NCI-H345 (cell line): Measurements from ENCODE around the gene PIPOX.

Experiments used
- DNase-seq: peaks from one replicate; lab custom pipeline; 2025; lab: John Stamatoyannopoulos, UW

Gene PIPOX

DNA sequence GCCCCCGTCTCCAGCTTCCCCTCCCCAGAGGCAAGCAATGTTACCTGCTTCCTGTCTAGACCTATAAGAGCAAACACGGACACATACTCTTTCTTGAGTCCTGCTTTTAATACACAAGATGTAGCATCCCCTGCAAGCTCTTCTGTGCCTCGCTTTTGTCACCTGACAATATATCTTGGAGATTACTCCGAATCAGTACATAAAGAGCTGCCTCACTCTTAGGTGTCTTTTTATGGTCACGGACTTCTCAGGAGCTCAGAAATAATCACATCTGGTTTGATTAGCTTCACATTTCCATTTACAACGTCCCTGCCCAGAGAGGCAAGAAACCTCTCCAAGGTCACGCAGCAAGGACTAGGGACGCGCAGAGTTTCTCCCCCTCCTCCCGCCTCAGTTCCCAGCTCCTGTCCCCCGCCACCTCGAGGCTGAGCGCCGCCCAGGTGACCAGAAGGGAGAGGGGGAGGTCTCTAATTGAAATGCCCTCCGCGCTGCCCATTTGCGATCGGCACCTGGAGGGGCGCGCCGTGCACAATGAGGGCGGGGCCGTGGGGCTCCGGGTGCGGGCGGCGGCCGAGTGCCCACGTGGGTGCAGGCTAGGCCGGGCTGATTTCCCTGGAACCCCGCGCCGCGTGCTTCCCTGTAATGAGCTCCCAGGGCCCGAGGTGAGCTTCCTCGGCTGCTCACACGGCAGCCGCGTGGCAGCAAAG lies 23.3 kb upstream of the PIPOX start:
- DNase-seq, result no peak

DNA sequence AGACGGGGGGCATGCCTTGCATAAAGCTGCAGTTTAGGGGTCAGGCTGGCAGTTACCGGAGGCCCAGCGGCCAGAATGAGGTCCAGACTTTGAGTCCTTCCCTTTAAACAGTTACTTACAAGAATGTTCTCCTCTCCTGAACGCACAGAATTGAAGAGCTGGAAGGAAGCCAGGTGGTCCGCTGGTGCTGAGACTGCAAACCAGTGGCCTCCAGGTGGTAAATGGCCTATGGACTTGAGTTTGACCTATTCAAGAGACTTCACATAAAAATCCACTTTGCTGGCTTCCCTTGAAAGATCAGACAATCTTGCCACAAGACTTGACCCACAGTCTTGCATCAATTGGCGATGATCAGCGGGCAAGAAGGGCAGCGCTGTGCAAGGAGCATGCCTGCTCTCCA lies 22.4 kb upstream of the PIPOX start:
- no peak for DNase-seq

DNA sequence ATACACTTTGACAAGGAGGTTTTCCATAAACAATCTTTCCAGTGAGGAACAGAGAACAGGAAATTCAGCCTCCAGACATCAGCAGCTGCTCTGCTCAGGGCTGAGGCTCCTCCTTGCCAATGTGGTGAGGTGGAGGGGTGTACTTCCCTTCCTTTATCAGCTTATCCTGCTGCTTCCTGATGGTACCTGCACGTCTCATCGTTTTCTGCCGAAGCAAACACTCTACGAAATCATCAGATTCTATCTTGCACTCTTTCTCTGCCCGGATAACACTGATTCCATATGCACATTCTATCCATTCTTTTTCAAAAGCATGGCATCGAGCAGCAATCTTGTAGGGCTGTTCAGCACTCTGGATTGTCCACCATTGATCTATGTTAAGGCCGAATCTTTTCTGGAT lies 21.7 kb upstream of the PIPOX start:
- no peak for DNase-seq

DNA sequence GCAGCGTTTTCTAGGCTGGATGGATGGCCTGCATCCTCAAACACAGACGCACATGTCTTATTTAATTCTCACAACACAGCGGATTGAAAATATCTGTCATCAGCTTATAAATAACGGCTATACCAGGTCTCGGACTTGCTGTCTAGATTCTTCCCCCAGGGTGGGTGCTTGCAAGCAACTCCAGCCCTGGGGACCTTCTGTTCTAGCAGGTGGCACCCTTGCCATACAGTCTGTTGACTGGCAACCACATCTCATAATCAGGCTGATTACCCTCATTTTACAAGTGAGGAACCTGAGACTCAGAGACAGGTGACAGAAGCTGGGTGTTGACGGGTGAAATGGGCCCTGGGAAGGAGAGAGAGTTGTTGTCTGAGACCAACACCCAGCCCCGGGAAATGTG lies 20.9 kb upstream of the PIPOX start:
- no peak for DNase-seq

DNA sequence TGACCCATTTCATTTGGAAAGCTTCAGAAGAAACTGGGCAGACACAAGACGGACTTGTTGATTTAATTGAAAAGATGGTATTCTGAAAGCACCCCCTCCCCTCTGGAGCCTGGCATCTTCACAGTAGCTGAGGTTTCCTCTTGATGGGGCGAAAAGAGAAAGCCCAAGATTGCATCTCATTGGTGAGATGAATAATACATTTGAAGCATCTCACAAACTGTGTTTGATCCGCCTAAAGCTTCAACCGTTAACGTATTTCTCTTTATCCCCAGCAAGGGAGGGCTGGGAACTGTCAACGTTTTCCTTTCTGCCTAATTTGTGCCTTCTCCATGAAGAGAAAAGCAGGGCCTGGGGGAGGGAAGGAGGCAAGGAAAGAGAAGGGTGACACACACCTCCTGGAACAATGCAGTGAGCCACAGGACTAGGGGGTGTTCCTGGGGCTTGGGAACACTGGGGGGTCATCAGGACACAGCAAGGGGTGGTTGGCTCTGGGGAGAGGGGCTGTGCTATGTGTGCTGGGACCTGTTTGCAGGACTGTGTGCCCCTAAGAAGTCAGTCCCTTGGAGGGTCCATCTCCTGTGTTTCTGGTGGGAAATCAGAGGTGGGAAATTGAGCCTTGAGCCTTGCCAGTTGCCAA lies 18.5 kb upstream of the PIPOX start:
- DNase-seq, result no peak

DNA sequence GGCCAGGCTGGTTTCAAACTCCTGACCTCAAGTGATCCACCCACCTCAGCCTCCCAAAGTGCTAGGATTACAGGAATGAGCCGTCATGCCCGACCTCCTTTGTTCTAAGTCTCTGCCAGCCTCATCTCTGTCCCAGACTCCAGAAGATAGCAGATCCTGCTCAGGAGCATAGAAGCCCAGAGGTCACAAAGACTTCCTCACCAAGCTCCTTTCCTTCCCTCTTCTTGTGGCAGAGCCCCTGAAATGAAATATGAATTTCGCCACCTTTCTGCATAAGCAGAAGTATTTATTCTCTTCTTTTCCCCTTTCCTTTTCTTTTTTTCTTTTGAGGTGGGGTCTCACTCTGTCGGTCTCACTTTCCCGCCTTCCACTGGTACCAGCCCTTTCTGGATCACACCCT lies 11.5 kb upstream of the PIPOX start:
- no peak for DNase-seq

DNA sequence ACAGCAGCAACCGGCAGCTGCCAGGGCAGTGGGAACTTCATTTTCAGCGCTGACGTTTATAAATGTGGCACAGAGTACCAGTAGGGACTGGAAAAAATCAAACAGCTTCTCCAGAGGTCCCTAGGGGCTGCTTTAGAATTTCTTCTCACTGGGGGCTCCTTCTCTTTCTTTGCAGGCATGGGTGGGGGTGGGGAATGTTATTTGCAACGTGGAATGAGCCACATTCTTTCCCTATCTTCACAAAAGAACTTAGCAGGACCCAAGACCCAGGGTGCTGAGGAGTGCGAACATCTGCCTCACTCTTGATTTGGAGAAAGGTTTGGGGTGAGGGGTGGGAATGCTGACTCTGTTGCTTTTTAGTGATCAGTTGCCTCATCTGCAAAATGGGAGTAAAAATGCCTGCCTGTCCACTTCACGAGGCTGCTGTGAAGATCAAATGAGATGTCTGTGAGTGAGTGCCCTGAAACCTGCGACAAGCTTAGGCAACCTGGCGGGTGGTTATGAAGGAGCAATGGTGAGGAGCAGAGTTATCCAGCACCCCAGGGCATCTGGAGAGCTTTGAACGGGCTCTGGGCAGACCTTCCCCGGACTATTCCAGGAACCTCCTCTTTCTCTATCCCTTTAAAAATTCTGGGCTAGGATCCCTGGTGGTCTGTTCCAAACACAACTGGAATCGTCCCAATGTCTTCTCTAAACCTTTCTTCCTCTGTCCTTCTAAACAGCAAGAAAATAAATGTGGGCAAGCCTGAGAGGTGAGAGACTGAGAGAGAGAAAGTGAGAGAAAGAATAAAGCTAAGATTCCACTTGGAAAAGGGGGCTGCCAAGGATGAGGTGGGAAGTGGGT lies 10.7 kb upstream of the PIPOX start:
- no peak for DNase-seq

DNA sequence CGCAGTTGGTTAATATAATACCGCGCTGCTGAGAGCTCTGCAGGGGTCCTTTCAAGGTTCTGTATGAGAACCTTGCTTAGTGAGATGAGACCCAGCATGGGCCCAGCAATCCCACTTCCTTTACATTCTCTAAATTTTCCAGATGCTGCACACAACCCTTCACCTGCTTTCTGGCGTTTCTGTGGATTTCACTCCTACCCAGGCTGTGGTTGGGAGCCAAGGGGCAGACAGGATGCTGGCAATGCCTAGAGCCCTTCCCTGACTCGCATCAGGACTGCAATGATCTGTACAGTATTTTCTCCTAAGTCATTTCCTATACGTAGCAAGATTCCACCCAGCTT lies 10.1 kb upstream of the PIPOX start:
- DNase-seq, result no peak

DNA sequence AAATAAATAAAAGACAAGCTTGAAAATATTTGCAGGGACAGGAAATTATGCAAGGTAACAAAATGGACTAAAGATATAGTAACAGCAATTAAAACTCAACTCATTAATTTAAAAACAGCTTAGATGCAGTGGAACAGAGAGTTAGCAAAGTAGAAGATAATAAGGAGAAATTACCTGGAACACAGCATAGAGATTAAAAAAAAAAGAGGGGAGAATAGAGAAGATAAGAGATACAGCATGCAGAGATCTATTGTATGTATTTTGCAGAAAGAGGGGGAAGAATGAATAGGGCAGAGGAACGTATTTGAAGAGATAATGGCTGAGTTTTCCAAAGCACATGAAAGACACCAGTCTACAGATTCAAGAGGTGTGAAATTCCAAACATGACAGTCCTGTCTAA lies 8.4 kb upstream of the PIPOX start:
- no peak for DNase-seq

DNA sequence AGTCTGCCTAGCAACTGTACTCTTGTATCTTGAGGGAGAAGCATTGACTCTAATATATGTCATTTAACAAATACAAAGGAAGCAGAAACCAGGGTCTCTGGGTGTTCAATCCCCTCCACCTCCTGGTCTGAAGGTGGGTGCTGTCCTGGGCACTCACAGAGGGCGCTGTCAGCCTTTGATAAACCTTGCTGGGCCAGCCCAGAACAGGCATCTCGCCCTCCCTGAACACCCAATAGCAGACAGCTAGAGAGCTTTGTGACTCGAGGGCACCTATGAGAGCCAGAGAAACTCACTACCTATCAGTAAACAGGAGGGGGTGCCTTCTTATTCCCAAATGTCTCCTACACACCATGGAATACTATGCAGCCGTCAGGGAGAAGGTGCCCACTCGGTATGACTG lies 6.4 kb upstream of the PIPOX start:
- DNase-seq, result no peak

DNA sequence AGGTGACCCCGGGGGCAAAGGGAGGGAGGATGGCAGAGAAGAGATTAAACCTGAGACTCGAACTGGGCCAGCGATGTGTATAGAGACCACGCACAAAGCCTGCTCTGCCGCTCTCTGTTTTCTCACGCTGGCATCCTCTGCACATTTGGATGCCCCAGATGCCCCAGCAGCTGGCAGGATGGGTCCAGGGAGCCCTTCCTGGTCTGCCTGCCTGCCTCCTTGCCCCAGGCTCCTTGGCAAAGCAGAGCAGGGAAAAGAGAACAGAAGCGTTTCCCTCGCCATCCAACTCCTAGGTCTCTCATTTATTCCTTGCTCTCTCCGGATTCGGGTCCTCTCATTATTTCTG lies 5.2 kb upstream of the PIPOX start:
- DNase-seq, result no peak

DNA sequence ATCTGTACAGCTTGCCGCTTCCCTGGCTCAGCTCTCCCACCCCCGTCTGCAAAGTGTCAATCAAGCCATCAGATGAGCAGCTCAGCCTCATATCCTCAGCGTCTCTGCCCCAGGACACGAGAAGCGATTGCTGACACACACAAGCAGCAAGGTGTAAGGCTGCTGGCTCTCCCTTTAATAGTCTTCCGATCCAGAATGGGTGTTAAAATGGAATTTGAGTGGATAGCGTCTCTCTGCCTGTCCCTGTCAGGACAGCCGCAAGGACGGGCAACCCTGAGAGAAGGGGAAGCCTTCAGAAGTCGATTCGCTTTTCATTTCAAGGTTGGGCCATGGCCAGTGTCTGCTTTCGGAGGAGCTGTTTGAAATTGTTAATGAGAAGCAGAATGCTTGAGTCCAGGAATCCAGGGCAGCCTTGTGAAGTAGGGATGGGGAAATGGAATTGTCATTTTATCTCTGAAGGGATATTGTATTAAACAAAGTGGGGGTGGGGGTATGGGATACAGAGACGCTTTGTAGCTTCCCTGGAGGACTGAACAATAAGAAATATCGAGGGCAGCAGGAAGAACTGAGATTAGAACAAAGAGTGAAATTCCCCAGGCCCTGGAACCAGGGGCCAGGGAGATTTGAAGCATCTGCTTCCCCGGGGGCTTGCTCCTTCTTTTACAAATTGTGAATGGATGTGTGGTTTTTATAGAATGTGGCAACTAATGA lies 4.7 kb upstream of the PIPOX start:
- no peak for DNase-seq

DNA sequence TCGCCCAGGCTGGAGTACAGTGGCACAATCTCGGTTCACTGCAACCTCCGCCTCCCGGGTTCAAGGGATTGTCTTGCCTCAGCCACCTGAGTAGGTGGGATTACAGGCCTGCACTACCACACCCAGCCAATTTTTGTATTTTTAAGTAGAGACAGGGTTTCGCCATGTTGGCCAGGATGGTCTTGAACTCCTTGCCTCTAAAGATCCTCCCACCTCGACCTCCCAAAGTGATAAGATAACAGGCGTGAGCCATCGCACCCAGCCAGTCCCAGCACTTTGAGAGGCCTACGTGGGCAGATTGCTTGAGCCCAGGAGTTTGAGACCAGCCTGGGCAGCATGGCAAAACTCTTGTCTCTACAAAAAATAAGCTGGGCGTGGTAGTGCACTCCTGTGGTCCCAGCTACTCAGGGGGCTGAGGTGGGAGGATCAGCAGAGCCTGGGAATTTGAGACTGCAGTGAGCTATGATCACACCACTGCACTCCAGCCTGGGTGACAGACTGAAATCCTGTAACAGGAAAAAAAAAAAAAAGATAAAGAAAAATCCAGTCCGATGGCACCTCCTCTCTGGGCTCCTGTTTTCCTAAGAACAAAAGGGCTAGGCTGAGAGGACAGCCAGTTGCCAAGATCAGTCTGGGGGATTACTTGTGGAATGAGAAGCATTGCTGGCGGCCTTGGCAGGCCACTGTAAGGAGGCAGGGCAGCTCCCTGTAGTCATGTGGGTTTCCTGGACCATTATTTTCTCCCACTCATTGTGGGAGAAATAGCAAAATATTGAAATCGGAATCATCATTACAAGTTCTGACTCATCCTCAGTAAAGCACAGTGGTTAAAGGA lies 3.0 kb upstream of the PIPOX start:
- DNase-seq, result no peak

DNA sequence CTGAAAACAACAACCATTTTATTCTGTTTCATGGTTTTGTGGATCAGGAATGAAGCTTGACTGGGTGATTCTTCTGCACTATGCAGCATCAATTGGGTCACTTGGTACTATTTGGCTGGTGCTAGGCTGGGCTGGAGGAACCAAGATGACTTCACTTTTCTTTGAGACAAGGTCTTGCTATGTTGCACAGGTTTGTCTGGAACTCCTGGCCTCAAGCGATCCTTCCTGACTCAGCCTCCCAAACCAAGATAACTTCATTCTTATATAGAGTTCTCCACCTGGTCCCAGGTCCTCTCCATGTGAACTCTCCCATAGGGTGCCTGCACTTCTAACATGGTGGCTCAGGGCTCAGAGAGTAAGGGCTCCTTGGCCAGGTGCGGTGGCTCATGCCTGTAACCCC lies 1.9 kb upstream of the PIPOX start:
- DNase-seq, result no peak

DNA sequence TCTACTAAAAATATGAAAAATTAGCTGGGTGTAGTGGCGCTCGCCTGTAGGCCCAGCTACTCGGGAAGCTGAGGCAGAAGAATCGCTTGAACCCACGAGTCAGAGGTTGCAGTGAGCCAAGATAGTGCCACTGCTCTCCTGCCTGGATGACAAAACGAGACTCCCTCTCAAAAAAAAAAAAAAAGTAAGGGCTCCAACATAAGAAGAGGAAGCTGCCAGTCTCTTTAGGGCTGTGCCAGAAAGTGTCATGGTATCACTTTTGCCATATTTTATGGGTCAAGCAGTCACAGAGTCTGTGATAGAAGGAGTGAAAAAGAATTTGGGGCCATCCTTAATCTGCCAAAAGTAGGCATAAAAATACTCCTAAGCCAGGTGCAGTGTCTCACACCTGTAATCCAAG lies 1.4 kb upstream of the PIPOX start:
- DNase-seq, result no peak

DNA sequence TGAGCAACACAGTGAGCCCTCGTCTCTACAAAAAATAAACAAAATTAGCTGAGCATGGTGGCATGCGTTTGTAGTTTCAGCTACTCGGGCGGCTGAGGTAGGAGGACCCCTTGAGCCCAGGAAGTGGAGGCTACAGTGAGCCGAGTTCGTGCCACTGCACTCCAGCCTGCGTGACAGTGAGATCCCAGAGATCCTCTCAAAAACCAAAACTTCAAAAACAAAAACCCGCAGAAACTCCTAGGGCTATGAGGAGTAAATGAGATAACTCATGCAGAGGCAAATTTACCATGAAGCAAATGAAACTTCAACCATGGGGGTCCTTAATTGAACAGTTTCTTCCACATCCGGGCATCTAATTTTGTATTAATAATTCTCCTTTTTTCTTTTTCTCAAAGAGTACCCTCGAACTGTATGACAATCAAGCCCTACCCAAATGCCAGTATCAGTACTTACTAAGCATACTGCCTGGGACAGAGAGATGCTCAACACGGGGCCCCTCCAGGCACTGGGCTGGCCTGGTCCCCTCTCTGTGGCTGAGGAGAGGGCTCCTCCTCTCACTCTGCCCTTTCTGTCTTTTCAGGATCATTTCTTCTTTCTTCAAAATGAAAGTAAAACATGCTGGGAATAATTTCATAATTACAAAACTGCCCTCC lies 789 bp upstream of the PIPOX start:
- DNase-seq, result no peak

DNA sequence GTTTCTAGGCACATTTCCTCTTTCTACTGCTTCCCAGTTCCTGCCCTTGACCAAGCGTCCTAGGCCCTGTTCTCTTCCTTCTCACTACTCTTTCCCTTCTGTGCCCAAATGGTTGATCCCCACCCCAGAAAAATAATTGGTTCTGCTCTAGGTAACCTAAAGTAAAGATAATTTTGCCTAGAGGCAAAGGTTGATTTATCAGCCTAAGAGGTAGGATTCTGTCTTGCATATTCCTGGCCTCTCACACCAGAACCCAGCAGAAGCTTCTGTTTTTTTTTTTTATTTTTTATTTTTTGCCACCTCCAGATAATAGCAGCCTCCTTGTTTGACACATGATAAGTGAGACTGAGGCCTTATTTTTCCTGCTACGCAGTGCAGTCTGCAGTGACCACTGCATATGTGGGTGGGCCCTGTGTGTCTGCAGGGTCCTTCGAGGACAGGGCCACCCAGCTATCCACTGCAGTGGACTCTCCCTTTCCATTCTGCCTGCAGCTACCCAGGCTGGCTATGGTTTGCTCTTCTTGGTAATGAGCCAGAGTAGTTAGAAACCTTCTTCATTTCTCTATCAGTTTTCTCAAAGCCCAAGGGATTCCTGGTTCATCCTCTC lies 701 bp downstream of the PIPOX start:
- DNase-seq, result no peak

DNA sequence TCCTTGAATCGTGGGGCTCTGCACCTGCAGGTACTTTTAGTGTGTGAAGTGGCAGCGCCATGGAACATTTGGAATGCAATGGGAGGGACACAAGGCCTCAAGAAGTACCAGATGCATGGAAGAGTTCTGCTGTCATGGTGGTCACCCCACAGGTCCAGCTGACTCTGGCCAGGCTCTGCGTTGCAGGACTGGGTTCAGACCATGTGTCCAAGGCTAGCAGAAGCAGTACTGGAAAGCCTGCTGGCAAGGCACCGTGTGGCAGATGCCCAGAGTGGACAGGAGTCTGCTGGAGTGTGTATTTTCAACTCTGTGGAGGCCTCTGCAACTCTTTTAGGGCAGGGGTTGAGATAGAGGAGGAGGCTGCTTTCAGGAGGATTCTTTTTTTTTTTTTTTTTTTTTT lies 2.1 kb downstream of the PIPOX start:
- DNase-seq, result no peak

DNA sequence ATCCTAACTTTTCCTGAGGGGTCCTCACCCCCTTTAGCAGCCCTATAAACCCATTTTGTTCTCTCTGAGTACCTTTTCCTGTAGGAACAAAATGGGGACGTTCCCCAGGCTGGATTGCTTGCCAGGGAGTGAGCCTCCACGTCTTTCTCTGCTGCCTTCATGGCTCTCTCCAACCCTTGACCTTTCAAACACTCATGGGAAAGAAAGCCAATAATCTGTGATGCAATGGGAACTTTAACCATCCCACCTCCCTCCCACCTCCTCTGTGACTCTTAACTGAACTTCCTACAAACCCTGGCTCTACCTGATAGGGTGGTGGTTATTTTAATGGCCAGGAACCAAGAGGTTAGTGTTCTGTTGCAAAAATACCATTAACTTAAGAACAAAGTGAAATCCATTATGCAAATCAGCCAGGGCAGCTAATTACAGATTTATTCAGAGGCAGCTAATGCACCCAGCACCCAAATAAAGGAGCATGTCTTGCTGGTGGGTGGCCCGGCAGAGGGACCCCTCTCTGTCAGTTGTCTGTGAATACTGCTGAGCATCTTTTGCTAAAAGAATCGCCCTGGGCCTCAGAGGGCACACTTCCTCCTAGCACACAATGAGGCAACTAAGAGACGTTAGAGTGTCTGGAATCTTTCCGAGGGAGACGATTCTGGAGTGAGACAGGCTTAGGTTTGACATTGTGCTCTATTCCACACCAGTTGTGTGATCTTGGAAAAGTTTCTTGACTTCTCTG lies 3.0 kb downstream of the PIPOX start:
- no peak for DNase-seq

DNA sequence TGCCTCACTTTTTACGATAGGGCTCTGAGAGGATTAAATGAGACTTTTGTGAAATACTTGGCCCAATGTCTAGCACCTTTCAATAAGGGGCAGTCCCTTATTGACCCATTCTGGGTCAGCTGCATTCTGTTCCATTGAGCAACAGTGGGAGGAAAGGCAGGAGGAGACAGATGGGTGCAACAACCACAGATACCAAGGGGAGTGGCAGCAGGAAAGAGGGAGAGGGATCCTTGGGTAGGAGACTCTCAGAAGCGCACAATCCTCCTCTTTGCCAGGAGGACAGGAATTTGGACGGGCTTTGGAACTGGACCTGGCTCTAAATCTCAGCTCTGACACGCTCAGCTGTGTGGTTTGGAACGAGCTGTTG lies 3.5 kb downstream of the PIPOX start:
- DNase-seq, result no peak
